HCT116 (cell line): ENCODE data around the gene HEXD. TPM values are rescaled to one million over a fixed set of nuclear protein-coding genes. Genes with fewer than 3 reads are reported as not detected.

Experiments used
- ATAC-seq: fragments of 200-7000 bp; cut with Tn5 transposase; 2 replicates; pipeline ENCODE4 v1.9.1; 2020; ENCODE audit warnings: mild to moderate bottlenecking, moderate library complexity
- BruUV-seq: library from RNA; stranded (reverse); fragments of 400-500 nt; replicated peaks from 2 replicates; lab custom pipeline; 2021; lab: Mats Ljungman, UMichigan
- CTCF ChIA-PET: fragments of 300-600 bp; sonication (Branson Sonifier 250); formaldehyde crosslinking; loops from one replicate; lab custom pipeline; 2021; ENCODE audit warnings: antibody characterized with exemption; lab: Charles Lee
- POLR2A ChIA-PET: fragments of 300-600, 350-600 bp; sonication (Branson Sonifier 250); formaldehyde crosslinking; loops from one replicate; lab custom pipeline; 2021; ENCODE audit warnings: antibody characterized with exemption; lab: Charles Lee
- RAD21 ChIA-PET, 2 experiments: fragments of 300-600 bp; sonication (Branson Sonifier 250); formaldehyde crosslinking; loops; one replicate each; lab custom pipeline; 2023; ENCODE audit warnings: low total read pairs in 2 of 2; ENCODE audit not compliant: uncharacterized antibody in 2 of 2, unreplicated experiment in 2 of 2, low non-redundant PET in 1 of 2; lab: Charles Lee
- DNase-seq: peaks from one replicate; pipeline ENCODE4 v3.0.0-alpha.2; 2010; ENCODE audit warnings: low read depth, low spot score
- H2AFZ ChIP-seq: fragments of 200-600 bp; shearing (Covaris generic), sonication (generic); 2 replicates; pipeline ENCODE4 v1.6.1; 2017; ENCODE audit warnings: low read depth, mixed run types, mixed read lengths, antibody characterized with exemption, low read length; ENCODE audit not compliant: poor library complexity, severe bottlenecking
- H3K27ac ChIP-seq: 2 replicates; pipeline ENCODE4 v1.5.1; 2012; ENCODE audit warnings: low read depth, low read length
- H3K27me3 ChIP-seq: fragments of 200-600 bp; sonication (generic); 2 replicates; pipeline ENCODE4 v1.6.1; 2016; ENCODE audit warnings: mixed run types, low read length, mixed read lengths; ENCODE audit not compliant: insufficient read depth
- H3K36me3 ChIP-seq, 2 experiments: fragments of 200-500 bp in 1 of 2; fragments of 200-600 bp in 1 of 2; sonication (Bioruptor generic) in 1 of 2; sonication (generic) in 1 of 2; 2 replicates each; pipeline versions ENCODE4 v1.5.1 to v1.6.1; 2014 to 2016; ENCODE audit warnings: low read length in 2 of 2, inconsistent platforms in 1 of 2, mixed read lengths in 1 of 2, mixed run types in 1 of 2; ENCODE audit not compliant: insufficient read depth in 2 of 2, control insufficient read depth in 1 of 2
- H3K4me1 ChIP-seq, 2 experiments: fragments of 200-600 bp in 1 of 2; sonication (generic) in 1 of 2; 2 replicates each; pipeline versions ENCODE4 v1.5.1 to v1.6.1; 2012 to 2017; ENCODE audit warnings: low read length in 2 of 2, inconsistent platforms in 1 of 2, mild to moderate bottlenecking in 1 of 2, mixed read lengths in 1 of 2, mixed run types in 1 of 2, moderate library complexity in 1 of 2; ENCODE audit not compliant: insufficient read depth in 2 of 2, control insufficient read depth in 1 of 2
- H3K4me2 ChIP-seq: fragments of 200-600 bp; sonication (generic); 2 replicates; pipeline ENCODE4 v1.6.1; 2017; ENCODE audit warnings: mixed run types, low read length, mixed read lengths
- H3K4me3 ChIP-seq, 2 experiments: fragments of 200-600 bp in 1 of 2; sonication (generic) in 1 of 2; replicated peaks in 1 of 2; 2 replicates each; pipeline ENCODE4 v1.5.1; 2011 to 2016; ENCODE audit warnings: low read length in 2 of 2, control low read depth in 1 of 2, low read depth in 1 of 2, mild to moderate bottlenecking in 1 of 2, mixed read lengths in 1 of 2, mixed run types in 1 of 2
- H3K79me2 ChIP-seq: fragments of 200-600 bp; sonication (generic); 2 replicates; pipeline ENCODE4 v1.6.1; 2017; ENCODE audit warnings: mild to moderate bottlenecking, mixed run types, low read length, moderate library complexity, mixed read lengths; ENCODE audit not compliant: insufficient read depth
- H3K9ac ChIP-seq: fragments of 200-600 bp; sonication (generic); 2 replicates; pipeline ENCODE4 v1.6.1; 2016; ENCODE audit warnings: low read length, mixed read lengths
- H3K9me2 ChIP-seq: fragments of 200-600 bp; sonication (generic), shearing (Covaris generic); 2 replicates; pipeline ENCODE4 v1.6.1; 2017; ENCODE audit warnings: mixed run types, mild to moderate bottlenecking, moderate library complexity; ENCODE audit not compliant: insufficient read depth
- H3K9me3 ChIP-seq, 2 experiments: fragments of 200-500 bp in 1 of 2; fragments of 200-600 bp in 1 of 2; sonication (Bioruptor generic) in 1 of 2; sonication (generic) in 1 of 2; 2 replicates each; pipeline ENCODE4 v1.6.1; 2014 to 2017; ENCODE audit warnings: low read length in 2 of 2, mixed read lengths in 2 of 2, inconsistent platforms in 1 of 2, low read depth in 1 of 2, mild to moderate bottlenecking in 1 of 2, mixed run types in 1 of 2, moderate library complexity in 1 of 2; ENCODE audit not compliant: control insufficient read depth in 1 of 2, insufficient read depth in 1 of 2
- H4K20me1 ChIP-seq: fragments of 200-600 bp; sonication (generic), shearing (Covaris generic); 2 replicates; pipeline ENCODE4 v1.6.1; 2017; ENCODE audit warnings: mixed run types, mild to moderate bottlenecking, moderate library complexity; ENCODE audit not compliant: insufficient read depth
- ATF3 ChIP-seq: IDR thresholded peaks from 2 replicates; pipeline ENCODE4 v1.6.1; 2012
- CBX3 ChIP-seq: IDR thresholded peaks from 2 replicates; pipeline ENCODE4 v1.6.1; 2012; ENCODE audit warnings: low read depth
- CEBPB ChIP-seq: IDR thresholded peaks from 2 replicates; pipeline ENCODE4 v1.6.1; 2012; ENCODE audit warnings: low read depth
- CTCF ChIP-seq, 3 experiments: fragments of 200-600 bp in 1 of 3; sonication (generic) in 1 of 3; IDR thresholded peaks in 2 of 3; conservative IDR thresholded peaks in 1 of 3; 2 replicates each; pipeline ENCODE4 v1.5.1; 2012 to 2017; ENCODE audit warnings: low read depth in 2 of 3, low read length in 2 of 3, antibody characterized with exemption in 1 of 3, borderline replicate concordance in 1 of 3, control low read depth in 1 of 3, mild to moderate bottlenecking in 1 of 3, mixed read lengths in 1 of 3, mixed run types in 1 of 3, moderate library complexity in 1 of 3; ENCODE audit not compliant: insufficient read depth in 1 of 3
- ELF1 ChIP-seq: IDR thresholded peaks from 2 replicates; pipeline ENCODE4 v1.6.1; 2012; ENCODE audit warnings: low read depth, borderline replicate concordance
- EZH2phosphoT487 ChIP-seq: fragments of 200-600 bp; IDR thresholded peaks from 2 replicates; pipeline ENCODE4 v1.6.1; 2018; ENCODE audit warnings: antibody characterized with exemption, borderline replicate concordance
- MAX ChIP-seq: IDR thresholded peaks from 2 replicates; pipeline ENCODE4 v1.6.1; 2012
- POLR2A ChIP-seq: IDR thresholded peaks from 2 replicates; pipeline ENCODE4 v1.7.0; 2011; ENCODE audit warnings: borderline replicate concordance; ENCODE audit not compliant: insufficient read depth, insufficient read length; ENCODE audit errors: extremely low read depth
- POLR2AphosphoS5 ChIP-seq: IDR thresholded peaks from 2 replicates; pipeline ENCODE4 v1.6.1; 2011; ENCODE audit warnings: mild to moderate bottlenecking, low read depth, low read length, moderate library complexity
- RAD21 ChIP-seq: IDR thresholded peaks from 2 replicates; pipeline ENCODE4 v1.6.1; 2012; ENCODE audit warnings: low read depth, mild to moderate bottlenecking
- REST ChIP-seq: IDR thresholded peaks from 2 replicates; pipeline ENCODE4 v1.6.1; 2012; ENCODE audit warnings: low read depth
- SIN3A ChIP-seq: IDR thresholded peaks from 2 replicates; pipeline ENCODE4 v1.6.1; 2012; ENCODE audit warnings: low read depth
- SP1 ChIP-seq: IDR thresholded peaks from 2 replicates; pipeline ENCODE4 v1.6.1; 2012; ENCODE audit warnings: low read depth
- ZBTB33 ChIP-seq: IDR thresholded peaks from 2 replicates; pipeline ENCODE4 v1.6.1; 2011; ENCODE audit warnings: mild to moderate bottlenecking, low read length, moderate library complexity; ENCODE audit not compliant: insufficient replicate concordance; ENCODE audit errors: extremely low read depth
- ZFX ChIP-seq: fragments of 450-650 bp; IDR thresholded peaks from 2 replicates; pipeline ENCODE4 v1.6.1; 2017
- ZNF274 ChIP-seq: fragments of 200-500 bp; sonication (Bioruptor generic); IDR thresholded peaks from 2 replicates; pipeline ENCODE4 v1.6.1; 2014; ENCODE audit warnings: mild to moderate bottlenecking, low read depth, low read length, inconsistent platforms
- intact Hi-C: fragments of 100-400 bp; cut with micrococcal nuclease; formaldehyde crosslinking; loops from 2 replicates; pipeline ENCODE4 v1.10.0; 2022
- total RNA-seq: library from RNA; stranded (reverse); gene quantifications from one replicate; pipeline ENCODE4 v1.2.1, GENCODE V29; 2021; ENCODE audit not compliant: unreplicated experiment

The HEXD gene
- total RNA-seq, 1 experiment from 2014 or later: 45.2 TPM

GRCh38 chr17:82400206-82400605 is 17.9 kb upstream of the HEXD start:
- ATAC-seq (no peak), DNase-seq (no peak)
- TF ChIP-seq SP1 (no peak), REST (no peak), CBX3 (no peak), EZH2phosphoT487 (no peak), ATF3 (no peak), MAX (no peak), POLR2A (no peak), ELF1 (no peak), POLR2AphosphoS5 (no peak), SIN3A (no peak), ZBTB33 (no peak), CTCF (IDR thresholded peaks at IDR 0.05 in 2 of 3, conservative IDR thresholded peaks at IDR 0.05 in 1 of 3; ENCODE audit: borderline replicate concordance in 1 of 3, insufficient read depth in 1 of 3, low read depth in 2 of 3, low read length in 2 of 3) (no peak), RAD21 (no peak), CEBPB (no peak), ZNF274 (no peak), ZFX (no peak)
- no TSS peak for BruUV-seq
- ChIA-PET POLR2A (no interaction called here), RAD21 (interaction anchor here in 1 of 2 experiments (0.6 kb wide), 1 partner anchor 54 kb away, joined by 3 read pairs; no protein-coding TSS in a partner anchor), CTCF (no interaction called here)
- no peaks in the 10 kb centered on the region for H3K9me2 ChIP-seq
- no peaks in the 10 kb centered on the region for H4K20me1 ChIP-seq
- H3K9me3 ChIP-seq: no peaks in the 10 kb centered on the region
- no peak overlapping the region for H3K9ac ChIP-seq
- peaks cover 7 to 9% of the 10 kb centered on the region in 2 experiments; a peak in 2 of 4 replicates for H3K36me3 ChIP-seq
- peaks cover 0 to 9% of the 10 kb centered on the region in 2 experiments; a peak in 2 of 4 replicates for H3K4me1 ChIP-seq
- H2AFZ ChIP-seq: no peak overlapping the region
- no peaks in the 10 kb centered on the region for H3K79me2 ChIP-seq
- H3K27me3 ChIP-seq: no peaks in the 10 kb centered on the region
- intact Hi-C loops: no loop called here
- H3K4me2 ChIP-seq: no peak overlapping the region
- H3K4me3 ChIP-seq: no peak overlapping the region
- H3K27ac ChIP-seq: no peak overlapping the region
